T47D (cell line): ENCODE data around the gene CLEC11A.
"Not testable (repeated sequence)": the region's sequence is repeated elsewhere in the genome, so short reads cannot be mapped to it uniquely, and the experiment has no call there.

Source experiments
- DNase-seq, 2 experiments: peaks; one replicate each; pipeline versions ENCODE4 v3.0.0 to v3.0.0-alpha.2; 2011 to 2012; ENCODE audit warnings: low read depth in 1 of 2, low spot score in 1 of 2
- JUND ChIP-seq: IDR thresholded peaks from 2 replicates; pipeline ENCODE4 v1.6.1; 2012; ENCODE audit warnings: low read depth
- in situ Hi-C: cut with HindIII; loops from 2 replicates; pipeline ENCODE4 v1.10.0; 2016; ENCODE audit warnings: low sequenced_read_pairs, low pct_unique_long_range_greater_than_20kb

Gene CLEC11A

GRCh38 chr19:50739132-50739913, 16.2 kb downstream of the CLEC11A start:
- DNase-seq: no peak
- TF ChIP-seq JUND: no peak
- in situ Hi-C loops: no loop called here

- no peak for DNase-seq
- no peak for TF ChIP-seq JUND
- in situ Hi-C loops: no loop called here
These were observed 16.8 kb downstream of the CLEC11A start for GRCh38 chr19:50739914-50740426.

- TF ChIP-seq JUND: no peak
- DNase-seq: no peak
- in situ Hi-C loops: no loop called here
These were observed 18.2 kb downstream of the CLEC11A start for GRCh38 chr19:50741179-50741933.

- DNase-seq: no peak
- no peak for TF ChIP-seq JUND
- in situ Hi-C loops: no loop called here
These were observed 20.4 kb downstream of the CLEC11A start for GRCh38 chr19:50743537-50743936.

- in situ Hi-C loops: no loop called here
- no peak for TF ChIP-seq JUND
- DNase-seq: no peak
These were observed 22.1 kb downstream of the CLEC11A start for GRCh38 chr19:50745221-50745620.

- in situ Hi-C loops, DNase-seq: not testable (repeated sequence)
These were observed 24.0 kb downstream of the CLEC11A start for GRCh38 chr19:50747141-50747540.

- no peak for TF ChIP-seq JUND
- in situ Hi-C loops: no loop called here
- DNase-seq: no peak
These were observed 26.3 kb downstream of the CLEC11A start for GRCh38 chr19:50749490-50749889.

- TF ChIP-seq JUND: no peak
- DNase-seq: no peak
- in situ Hi-C loops: no loop called here
These were observed 26.8 kb downstream of the CLEC11A start for GRCh38 chr19:50750010-50750409.

GRCh38 chr19:50753879-50754278, 30.7 kb downstream of the CLEC11A start:
- no peak for DNase-seq
- no peak for TF ChIP-seq JUND
- in situ Hi-C loops: no loop called here

- DNase-seq, in situ Hi-C loops: not testable (repeated sequence)
These were observed 33.1 kb downstream of the CLEC11A start for GRCh38 chr19:50756244-50756643.

- in situ Hi-C loops, DNase-seq: not testable (repeated sequence)
These were observed 34.5 kb downstream of the CLEC11A start for GRCh38 chr19:50757624-50758023.

GRCh38 chr19:50759076-50759475, 35.9 kb downstream of the CLEC11A start:
- in situ Hi-C loops, DNase-seq: not testable (repeated sequence)

GRCh38 chr19:50759886-50760285, 36.7 kb downstream of the CLEC11A start:
- DNase-seq: peak; percentile 37 to 71
- in situ Hi-C loops: no loop called here
- TF ChIP-seq JUND: no peak

- in situ Hi-C loops, DNase-seq: not testable (repeated sequence)
These were observed 38.3 kb downstream of the CLEC11A start for GRCh38 chr19:50761501-50761900.

GRCh38 chr19:50763521-50763920, 40.4 kb downstream of the CLEC11A start:
- in situ Hi-C loops, DNase-seq: not testable (repeated sequence)
